ENCODE measurements around the gene GRID2. TPM values are rescaled to one million over a fixed set of nuclear protein-coding genes. Genes with fewer than 3 reads are reported as not detected.

The GRID2 gene
- total and polyA plus RNA-seq, 8 donors, result 0.14 to 0.36 (median 0.22) TPM

GRCh38 chr4:93407493-93408275 is 1103.9 kb downstream of the GRID2 start:
- DNase-seq (no peak), ATAC-seq (no peak)
- intact Hi-C loops (cut with DNase I), result no loop called here
- Histone ChIP-seq H3K27me3 (no peaks in the 10 kb centered on the region), H3K4me3 (no peak overlapping the region), H3K36me3 (no peaks in the 10 kb centered on the region), H3K9me3 (no peaks in the 10 kb centered on the region), H3K4me1 (no peaks in the 10 kb centered on the region), H3K27ac (no peak overlapping the region)
- TF ChIP-seq CTCF (IDR thresholded peaks at IDR 0.05), result no peak

- H3K9me3 ChIP-seq, result no peaks in the 10 kb centered on the region
- no peaks in the 10 kb centered on the region for H3K27me3 ChIP-seq
- intact Hi-C loops (cut with DNase I), result no loop called here
- no peak for TF ChIP-seq CTCF (IDR thresholded peaks at IDR 0.05)
- DNase-seq (no peak), ATAC-seq (no peak)
- no peak overlapping the region for H3K4me3 ChIP-seq
- H3K27ac ChIP-seq, result no peak overlapping the region
- no peaks in the 10 kb centered on the region for H3K4me1 ChIP-seq
- H3K36me3 ChIP-seq, result no peaks in the 10 kb centered on the region
Measured at GRCh38 chr4:93409035-93409434, 1105.3 kb downstream of the GRID2 start.

GRCh38 chr4:93414041-93414550 is 1110.3 kb downstream of the GRID2 start:
- H3K27ac ChIP-seq, result no peak overlapping the region
- intact Hi-C loops (cut with DNase I), result no loop called here
- no peak for ATAC-seq
- H3K9me3 ChIP-seq, result no peaks in the 10 kb centered on the region
- DNase-seq, result no peak
- H3K36me3 ChIP-seq, result no peaks in the 10 kb centered on the region
- no peaks in the 10 kb centered on the region for H3K27me3 ChIP-seq
- H3K4me1 ChIP-seq, result no peaks in the 10 kb centered on the region
- no peak overlapping the region for H3K4me3 ChIP-seq
- no peak for TF ChIP-seq CTCF (IDR thresholded peaks at IDR 0.05)

GRCh38 chr4:93416344-93417128 is 1112.8 kb downstream of the GRID2 start:
- no peak overlapping the region for H3K4me3 ChIP-seq
- DNase-seq, result no peak
- intact Hi-C loops (cut with DNase I), result no loop called here
- no peak for ATAC-seq
- no peaks in the 10 kb centered on the region for H3K9me3 ChIP-seq
- H3K36me3 ChIP-seq, result no peaks in the 10 kb centered on the region
- no peaks in the 10 kb centered on the region for H3K27me3 ChIP-seq
- no peak for TF ChIP-seq CTCF (IDR thresholded peaks at IDR 0.05)
- H3K27ac ChIP-seq, result no peak overlapping the region
- H3K4me1 ChIP-seq, result no peaks in the 10 kb centered on the region

- H3K36me3 ChIP-seq, result no peaks in the 10 kb centered on the region
- no peak for ATAC-seq
- intact Hi-C loops (cut with DNase I), result no loop called here
- no peak overlapping the region for H3K4me3 ChIP-seq
- TF ChIP-seq CTCF (IDR thresholded peaks at IDR 0.05), result no peak
- no peaks in the 10 kb centered on the region for H3K9me3 ChIP-seq
- DNase-seq, result no peak
- H3K4me1 ChIP-seq, result no peaks in the 10 kb centered on the region
- no peak overlapping the region for H3K27ac ChIP-seq
- no peaks in the 10 kb centered on the region for H3K27me3 ChIP-seq
Measured at GRCh38 chr4:93431371-93431770, 1127.6 kb downstream of the GRID2 start.

Measured in left lung (tissue), 10 donors.